Stimulated activated CD8-positive, alpha-beta memory T cell treated with anti-CD3 and anti-CD28 coated beads, Interleukin-7, amount 100 ng/mL, for 4 hours (primary cell): ENCODE measurements around the gene SPATA12.
A peak's percentile ranks its signal among the peaks of the same experiment; 100 is the strongest.
"Not testable (repeated sequence)": the region's sequence is repeated elsewhere in the genome, so short reads cannot be mapped to it uniquely, and the experiment has no call there.

Experiments
- DNase-seq, 2 donors: peaks; one replicate each; pipeline ENCODE4 v3.0.0-alpha.2; 2020; ENCODE audit warnings: low read depth in 2 of 2

The SPATA12 gene

DNA sequence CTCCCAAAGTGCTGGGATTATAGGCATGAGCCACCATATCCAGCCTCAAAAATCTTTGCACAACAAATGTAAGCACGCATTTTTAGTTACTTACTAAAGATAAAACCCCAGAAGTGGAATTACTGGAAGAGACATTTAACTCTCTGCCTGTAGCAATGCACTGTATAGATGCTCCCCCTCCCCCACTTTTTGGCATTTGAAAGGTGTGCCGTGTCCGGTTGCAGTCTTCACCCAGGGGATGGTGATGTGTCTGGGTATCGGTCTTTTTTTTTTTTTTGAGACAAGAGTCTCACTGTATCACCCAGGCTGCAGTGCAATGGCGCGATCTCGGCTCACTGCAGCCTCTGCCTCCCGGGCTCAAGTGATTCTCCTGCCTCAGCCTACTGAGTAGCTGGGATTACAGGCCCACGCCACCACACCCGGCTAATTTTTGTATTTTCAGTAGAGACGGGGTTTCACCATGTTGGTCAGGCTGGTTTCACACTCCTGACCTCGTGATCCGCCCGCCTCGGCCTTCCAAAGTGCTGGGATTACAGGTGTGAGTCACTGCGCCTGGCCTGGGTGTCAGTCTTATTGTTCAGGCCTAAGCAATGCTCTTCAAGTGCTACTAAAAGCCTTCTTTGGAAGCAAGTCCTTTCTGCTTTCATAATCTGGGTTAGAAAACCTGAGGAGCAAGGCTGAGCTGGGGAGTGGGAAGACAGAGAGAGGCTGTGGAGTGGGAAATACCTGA, 23.0 kb downstream of the SPATA12 start:
- DNase-seq: not testable (repeated sequence)

DNA sequence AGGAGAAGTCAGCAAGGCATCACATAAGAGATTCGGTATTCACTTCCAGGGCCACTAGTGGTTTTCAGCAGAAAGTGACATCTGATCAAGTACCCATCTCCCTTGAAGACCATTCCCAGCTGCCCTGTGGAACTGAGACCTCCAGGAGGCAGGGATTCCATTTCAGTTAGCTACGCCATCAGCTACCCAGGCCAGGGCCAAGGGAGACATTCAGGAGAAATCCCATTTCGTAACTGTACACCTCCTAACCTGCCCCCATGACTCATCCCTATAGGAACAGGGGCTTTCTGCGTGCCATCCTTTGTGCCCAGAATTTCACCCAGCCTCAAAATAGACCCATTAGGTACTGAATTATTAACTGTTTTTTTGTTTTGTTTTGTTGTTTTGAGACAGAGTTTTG, 24.7 kb downstream of the SPATA12 start:
- no peak for DNase-seq

- DNase-seq: no peak
Observed at GRCh38 chr3:57086201-57086600, 25.7 kb downstream of the SPATA12 start.

DNA sequence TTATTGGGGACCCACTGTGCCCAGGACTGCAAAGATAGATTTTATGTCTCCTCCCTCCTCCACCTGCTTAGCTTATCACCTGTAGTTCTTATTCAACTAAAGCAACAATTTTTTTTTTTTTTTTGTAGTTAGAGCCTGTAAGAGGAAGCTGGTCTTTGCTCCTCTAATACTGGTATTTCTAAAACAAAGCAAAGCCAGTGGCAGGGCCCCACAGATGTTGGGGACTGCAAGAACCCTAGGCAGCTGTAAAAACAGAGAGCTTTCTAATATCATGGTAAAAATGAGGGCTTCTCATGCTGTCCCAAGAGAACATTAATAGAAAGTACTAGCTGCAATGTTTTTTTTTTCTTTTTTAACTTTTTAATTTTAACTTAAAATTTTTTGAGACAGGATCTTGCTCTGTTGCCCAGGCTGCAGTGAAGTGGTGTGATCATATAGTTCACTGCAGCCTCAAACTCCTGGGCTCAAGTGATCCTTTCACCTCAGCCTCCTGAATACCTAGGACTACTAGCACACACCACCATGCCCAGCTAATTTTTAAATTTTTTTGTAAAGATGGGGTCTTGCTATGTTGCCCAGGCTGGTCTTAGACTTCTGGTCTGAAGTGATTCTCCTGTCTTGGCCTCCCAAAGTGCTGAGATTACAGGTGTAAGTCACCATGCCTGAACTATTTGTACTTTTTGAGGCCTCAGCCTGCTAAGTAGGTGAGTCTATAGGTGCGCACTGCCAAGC, 27.1 kb downstream of the SPATA12 start:
- no peak for DNase-seq

DNA sequence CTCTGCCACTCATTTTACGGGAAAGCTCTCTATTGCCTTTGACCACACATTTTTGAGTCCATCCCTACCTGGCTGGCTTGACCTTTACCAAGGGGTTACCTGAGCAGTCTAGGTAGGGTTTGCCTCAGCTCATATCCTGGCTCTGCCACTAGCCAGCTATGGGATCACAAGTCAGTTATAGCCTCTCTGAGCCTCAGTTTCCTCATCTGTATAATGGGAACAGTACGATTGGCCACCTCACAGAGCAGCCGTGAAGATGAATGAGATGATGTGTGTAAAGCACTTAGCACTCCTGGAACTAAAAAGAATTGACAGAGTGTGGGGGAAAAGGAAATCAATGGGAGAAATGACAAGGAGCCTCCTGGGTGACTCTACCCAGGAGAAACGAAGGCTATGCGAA, 28.0 kb downstream of the SPATA12 start:
- DNase-seq: no peak

DNA sequence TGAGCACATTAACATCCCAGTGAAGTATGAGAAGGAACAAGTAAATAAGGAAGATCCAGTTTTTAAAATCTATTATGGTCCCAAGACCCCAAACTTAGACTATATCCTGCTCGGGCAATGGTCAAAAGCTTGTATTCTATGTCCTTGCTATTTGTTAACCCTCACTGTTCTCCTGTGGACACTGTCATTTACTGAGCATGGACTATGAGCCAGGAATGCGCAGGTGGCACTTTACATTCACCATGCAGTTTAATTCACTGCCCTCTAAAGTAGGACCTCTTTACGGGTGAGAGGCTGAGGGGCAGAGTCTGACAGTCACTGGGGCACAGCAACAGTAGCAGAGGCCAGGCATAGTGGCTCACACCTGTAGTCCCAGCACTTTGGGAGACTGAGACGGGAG, 28.6 kb downstream of the SPATA12 start:
- DNase-seq: no peak

- DNase-seq: no peak
Observed at GRCh38 chr3:57091521-57092273, 31.2 kb downstream of the SPATA12 start.

DNA sequence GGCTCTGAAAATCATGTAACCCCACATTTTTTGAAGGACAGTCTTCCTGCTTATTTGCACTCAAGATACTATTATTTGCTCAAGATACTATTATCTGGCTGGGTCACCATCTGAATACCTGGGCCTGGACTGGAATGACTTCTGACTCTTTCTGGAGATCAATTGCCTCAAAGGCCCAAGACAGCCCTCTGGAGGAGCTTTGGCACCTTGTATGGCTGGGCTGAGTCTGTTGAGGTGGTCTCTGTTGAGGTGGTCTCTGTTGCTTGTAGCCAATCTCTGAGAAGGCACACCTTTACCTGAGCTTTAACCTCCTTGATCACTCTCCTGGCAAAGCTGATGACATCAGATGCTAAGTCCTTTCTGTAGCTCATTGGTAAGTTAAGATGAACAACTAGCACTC, 33.0 kb downstream of the SPATA12 start:
- DNase-seq: no peak

DNA sequence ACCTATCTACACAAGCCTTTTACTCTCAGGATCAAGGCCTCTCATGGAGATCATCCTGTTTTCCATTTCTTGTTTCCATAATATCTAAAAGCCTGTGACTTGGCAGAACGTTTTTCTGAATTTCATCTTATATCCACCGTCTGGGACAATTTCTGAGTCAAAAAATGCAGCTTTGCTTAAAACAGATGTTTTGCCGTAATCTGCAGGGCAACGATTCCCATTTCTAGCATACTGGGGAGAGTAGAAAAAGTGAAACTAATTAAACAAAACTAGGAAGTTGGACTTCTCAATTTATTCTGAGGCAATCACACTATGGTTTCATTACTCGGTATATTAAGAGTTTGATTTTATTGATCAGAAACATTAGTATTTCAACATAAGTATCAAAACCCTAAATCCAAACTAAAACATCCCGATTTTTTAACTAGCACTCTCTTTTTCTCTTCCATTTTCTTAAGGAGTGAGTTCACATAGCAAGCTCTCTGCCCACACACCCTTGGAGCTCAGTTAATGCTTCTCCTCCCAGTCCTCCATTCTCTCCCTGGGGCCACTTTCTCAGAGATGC, 33.6 kb downstream of the SPATA12 start:
- DNase-seq: no peak

DNA sequence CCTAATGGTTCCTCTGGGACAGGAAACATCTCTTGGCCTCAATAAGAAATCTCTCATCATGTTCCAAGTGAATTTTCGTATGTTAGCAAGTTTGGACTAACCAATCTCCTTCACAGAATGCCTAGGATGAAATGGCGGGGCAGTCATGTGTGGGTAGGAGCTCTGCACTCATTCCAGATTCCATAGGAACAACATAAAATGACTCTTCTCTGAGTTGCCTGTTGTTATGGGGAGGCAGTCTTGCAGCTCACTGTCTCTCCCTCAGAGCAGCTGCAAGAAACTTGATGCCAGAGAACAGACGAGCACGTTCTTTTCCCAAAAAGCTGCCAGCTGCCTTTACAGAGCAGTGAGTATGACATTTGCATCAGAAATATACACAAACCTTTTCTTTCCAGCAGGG, 34.1 kb downstream of the SPATA12 start:
- DNase-seq: no peak

DNA sequence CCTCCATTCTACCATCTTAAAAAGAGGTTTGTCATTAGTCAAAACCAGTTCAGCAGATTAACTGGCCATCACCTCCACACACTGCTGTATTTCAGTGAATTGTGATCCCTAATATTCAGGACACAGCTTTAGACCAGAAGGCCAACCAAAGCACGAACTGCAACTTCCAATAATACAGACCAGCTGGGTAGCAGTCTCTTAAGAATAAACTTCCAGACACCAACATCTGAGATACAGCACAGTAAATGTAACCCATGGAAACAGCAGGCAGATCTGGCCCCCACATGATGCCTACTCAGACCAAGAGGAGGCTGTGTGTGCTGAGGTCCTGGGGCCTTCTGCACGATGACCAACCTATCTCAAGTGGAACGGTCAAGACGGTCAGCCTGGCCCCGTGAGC, 34.9 kb downstream of the SPATA12 start:
- no peak for DNase-seq

DNA sequence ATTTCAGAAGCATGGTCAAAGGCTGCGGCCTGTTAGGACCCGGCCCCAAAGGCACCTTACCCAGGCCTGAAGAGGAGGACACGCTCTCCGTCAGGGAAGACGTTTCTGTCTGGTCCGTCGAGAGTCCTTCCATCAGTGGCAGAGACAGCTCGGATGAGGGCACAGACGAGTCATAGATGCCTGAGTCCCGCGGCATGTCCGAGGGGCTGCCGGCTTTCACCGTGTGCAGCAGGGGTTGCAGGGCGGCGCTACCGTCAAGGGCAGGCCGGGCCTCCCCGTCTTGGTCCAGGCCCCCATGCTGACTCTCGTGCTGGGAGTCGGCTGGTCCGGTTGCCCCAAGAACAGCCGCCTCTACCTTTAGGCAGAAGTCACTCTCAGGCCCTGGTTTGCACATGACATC, 37.1 kb downstream of the SPATA12 start:
- DNase-seq: no peak

- DNase-seq: no peak
Observed at GRCh38 chr3:57098418-57099310, 38.2 kb downstream of the SPATA12 start.

DNA sequence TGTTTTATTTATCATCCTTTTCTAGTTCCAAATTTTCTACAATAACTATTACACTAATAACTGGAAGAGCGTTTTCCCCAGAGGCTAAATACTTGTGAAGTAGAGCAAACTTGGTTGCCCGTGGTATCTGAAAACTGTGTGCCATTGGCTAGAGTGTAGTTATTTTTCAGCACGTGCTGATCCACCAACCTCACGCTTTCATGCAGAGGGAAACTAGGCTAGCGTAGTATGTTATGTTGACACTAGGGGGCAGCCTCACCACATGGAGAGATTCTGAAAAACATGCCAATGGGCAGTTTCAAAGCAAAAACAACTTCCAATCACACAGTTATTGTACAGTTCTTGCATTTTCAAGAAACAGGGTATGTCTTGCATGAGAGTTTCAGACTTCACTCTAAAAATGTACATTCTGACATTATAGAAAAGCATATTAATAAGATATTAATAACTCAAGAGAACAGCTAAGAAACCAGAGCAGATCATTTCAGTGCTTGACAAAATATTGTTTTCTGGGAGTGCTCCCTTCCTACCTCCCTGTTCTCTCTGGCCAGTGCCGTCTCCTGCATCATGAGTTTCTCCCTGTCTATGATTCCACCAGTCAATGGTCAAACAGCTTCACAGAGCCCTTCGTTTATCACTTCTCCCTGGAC, 39.7 kb downstream of the SPATA12 start:
- peak; percentile 12 to 31 for DNase-seq

DNA sequence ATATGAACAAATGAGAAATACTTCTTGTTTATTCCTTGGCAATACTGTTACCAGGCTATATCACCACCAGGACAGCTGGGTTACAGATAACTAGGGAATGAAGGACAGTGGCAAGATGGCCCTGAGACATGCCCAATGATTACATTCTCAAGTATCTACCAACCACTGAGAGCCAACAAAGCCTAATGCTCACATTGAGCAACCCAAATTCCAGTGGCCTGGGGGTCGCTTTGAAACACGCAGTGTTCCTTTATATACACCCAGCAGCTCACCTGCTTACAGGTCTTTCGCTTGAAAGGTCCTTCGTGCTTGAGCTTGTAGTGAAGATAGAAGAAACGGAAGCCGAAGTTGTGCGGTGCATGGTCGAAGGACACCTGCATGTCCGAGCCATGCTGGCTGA, 45.1 kb downstream of the SPATA12 start:
- no peak for DNase-seq

- no peak for DNase-seq
Observed at GRCh38 chr3:57108684-57109083, 48.2 kb downstream of the SPATA12 start.

- DNase-seq: no peak
Observed at GRCh38 chr3:57109437-57110199, 49.2 kb downstream of the SPATA12 start.

GRCh38 chr3:57110214-57110613, 49.8 kb downstream of the SPATA12 start:
- DNase-seq: no peak

GRCh38 chr3:57110798-57111197, 50.3 kb downstream of the SPATA12 start:
- no peak for DNase-seq

- no peak for DNase-seq
Observed at GRCh38 chr3:57112206-57112605, 51.7 kb downstream of the SPATA12 start.
